Left lung (tissue), 10 donors: ENCODE data around the gene ADAMTS10. TPM values are rescaled to one million over a fixed set of nuclear protein-coding genes. Genes with fewer than 3 reads are reported as not detected.

Source experiments
- ATAC-seq: fragments of 200-7000 bp; cut with Tn5 transposase; one replicate; pipeline ENCODE4 v1.9.1; 2020; ENCODE audit warnings: moderate library complexity
- DNase-seq, 4 donors: peaks; one replicate each; pipeline ENCODE4 v3.0.0-alpha.2; 2013 to 2020
- H3K27ac ChIP-seq, 2 donors: fragments of 200-600 bp; sonication (generic) in 1 of 2; one replicate each; pipeline versions ENCODE4 v1.5.0 to v1.8.0; 2020 to 2021
- H3K27me3 ChIP-seq, 2 donors: fragments of 200-600 bp; sonication (generic) in 1 of 2; one replicate each; pipeline versions ENCODE4 v1.5.0 to v1.8.0; 2020 to 2021
- H3K36me3 ChIP-seq, 2 donors: fragments of 200-600 bp; sonication (generic) in 1 of 2; one replicate each; pipeline versions ENCODE4 v1.5.0 to v1.8.0; 2020 to 2021
- H3K4me1 ChIP-seq, 2 donors: fragments of 200-600 bp; one replicate each; pipeline ENCODE4 v1.8.0; 2021
- H3K4me3 ChIP-seq, 2 donors: fragments of 200-600 bp; sonication (generic) in 1 of 2; one replicate each; pipeline versions ENCODE4 v1.5.0 to v1.8.0; 2020 to 2021; ENCODE audit warnings: mild to moderate bottlenecking in 1 of 2
- H3K9me3 ChIP-seq, 2 donors: fragments of 200-600 bp; sonication (generic) in 1 of 2; one replicate each; pipeline versions ENCODE4 v1.5.0 to v1.8.0; 2020 to 2021
- CTCF ChIP-seq, 2 donors: fragments of 200-600 bp; sonication (generic) in 1 of 2; IDR thresholded peaks; one replicate each; pipeline versions ENCODE4 v1.5.0 to v1.8.0; 2021; ENCODE audit warnings: antibody characterized with exemption in 2 of 2
- intact Hi-C, 2 donors: fragments of 100-400 bp; cut with DNase I; formaldehyde crosslinking; loops; one replicate each; pipeline versions ENCODE4 v1.11.2 to v1.14.2; 2022
- polyA plus RNA-seq, 6 donors: library from polyadenylated mRNA; unstranded; fragments of 120-200 nt; gene quantifications; one replicate each; pipeline ENCODE4 v1.2.1, GENCODE V29; 2013; ENCODE audit not compliant: insufficient read length in 6 of 6
- total RNA-seq, 2 donors: library from RNA; stranded (reverse); fragmentation: NEBNext Ultra II Directional; extraction: Animal tissue kit (Norgen Biotek cat#: 25700); gene quantifications; one replicate each; pipeline ENCODE4 v1.2.1, GENCODE V29; 2021
- donor health status: DM: no; HTN: yes; CAD: no.
- donor health status: DM: no; HTN: no; CAD: no.

Gene ADAMTS10
- total and polyA plus RNA-seq, 8 donors: 18.5 to 72.2 (median 56.9) TPM

- Histone ChIP-seq H3K4me3 (no peak overlapping the region), H3K27me3 (peaks cover 0 to 32% of the 10 kb centered on the region in 2 donors), H3K9me3 (peaks cover 0 to 5% of the 10 kb centered on the region in 2 donors), H3K27ac (peak overlapping the region in 1 of 2 donors; percentile 91), H3K36me3 (no peaks in the 10 kb centered on the region), H3K4me1 (peaks cover 0 to 59% of the 10 kb centered on the region in 2 donors)
- ATAC-seq: peak; percentile 47
- peak in 1 of 4 donors; percentile 53 for DNase-seq
- intact Hi-C loops: no loop called here
- TF ChIP-seq CTCF (IDR thresholded peaks at IDR 0.05): peak; percentile 52 to 59
Measured at GRCh38 chr19:8641908-8642547, 31.5 kb upstream of the ADAMTS10 start.

- H3K27me3 ChIP-seq: peaks cover 0 to 25% of the 10 kb centered on the region in 2 donors
- intact Hi-C loops: no loop called here
- H3K4me3 ChIP-seq: no peak overlapping the region
- peaks cover 0 to 5% of the 10 kb centered on the region in 2 donors for H3K9me3 ChIP-seq
- DNase-seq: peak in 1 of 4 donors; percentile 8
- H3K36me3 ChIP-seq: no peaks in the 10 kb centered on the region
- peaks cover 0 to 52% of the 10 kb centered on the region in 2 donors for H3K4me1 ChIP-seq
- no peak for TF ChIP-seq CTCF (IDR thresholded peaks at IDR 0.05)
- H3K27ac ChIP-seq: peak overlapping the region in 1 of 2 donors; percentile 91
- ATAC-seq: no peak
Measured at GRCh38 chr19:8641221-8641907, 30.8 kb upstream of the ADAMTS10 start.

- peak in 2 of 4 donors; percentile 79 to 84 for DNase-seq
Measured at GRCh38 chr19:8640402-8641004, 30.0 kb upstream of the ADAMTS10 start.

GRCh38 chr19:8639821-8640401 is 29.4 kb upstream of the ADAMTS10 start:
- Histone ChIP-seq H3K27me3 (peaks cover 0 to 16% of the 10 kb centered on the region in 2 donors), H3K4me3 (no peak overlapping the region), H3K27ac (peak overlapping the region in 1 of 2 donors; percentile 91), H3K9me3 (peaks cover 0 to 5% of the 10 kb centered on the region in 2 donors), H3K4me1 (peaks cover 0 to 44% of the 10 kb centered on the region in 2 donors), H3K36me3 (no peaks in the 10 kb centered on the region)
- ATAC-seq (no peak), DNase-seq (peak in 1 of 4 donors; percentile 70)
- TF ChIP-seq CTCF (IDR thresholded peaks at IDR 0.05): no peak
- intact Hi-C loops: no loop called here

More at GRCh38 chr19:8640402-8641004, 30.0 kb upstream of the ADAMTS10 start:
- no peak for TF ChIP-seq CTCF (IDR thresholded peaks at IDR 0.05)
- Histone ChIP-seq H3K9me3 (peaks cover 0 to 5% of the 10 kb centered on the region in 2 donors), H3K27me3 (peaks cover 0 to 16% of the 10 kb centered on the region in 2 donors), H3K4me1 (peaks cover 0 to 44% of the 10 kb centered on the region in 2 donors), H3K27ac (peak overlapping the region in 1 of 2 donors; percentile 91), H3K4me3 (no peak overlapping the region), H3K36me3 (no peaks in the 10 kb centered on the region)
- ATAC-seq: peak; percentile 74
- intact Hi-C loops: no loop called here
